CD4-positive, alpha-beta T cell treated with Interleukin-10 for 1 hour (primary cell): ENCODE data around the gene SLC16A10.
"Not testable (repeated sequence)": the region's sequence is repeated elsewhere in the genome, so short reads cannot be mapped to it uniquely, and the experiment has no call there.

Experiments
- DNase-seq: peaks from one replicate; pipeline ENCODE4 v3.0.0-alpha.2; 2020

The SLC16A10 gene

DNA sequence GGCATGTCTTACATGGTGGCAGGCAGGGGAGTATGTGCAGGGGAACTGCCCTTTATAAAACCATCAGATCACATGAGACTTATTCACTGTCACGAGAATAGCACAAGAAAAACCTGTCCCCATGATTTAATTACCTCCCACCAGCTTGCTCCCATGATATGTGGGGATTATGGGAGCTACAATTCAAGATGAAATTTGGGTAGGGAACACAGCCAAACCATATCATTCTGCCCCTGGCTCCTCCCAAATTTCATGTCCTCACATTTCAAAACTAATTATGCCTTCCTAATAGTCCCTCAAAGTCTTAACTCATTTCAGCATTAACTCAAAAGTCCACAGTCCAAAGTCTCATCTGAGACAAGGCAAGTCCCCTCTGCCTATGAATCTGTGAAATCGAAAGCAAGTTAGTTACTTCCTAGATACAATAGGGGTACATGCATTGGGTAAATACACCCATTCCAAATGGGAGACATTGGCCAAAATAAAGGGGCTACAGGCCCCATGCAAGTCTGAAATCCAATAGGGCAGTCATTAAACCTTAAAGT, 102.4 kb downstream of the SLC16A10 start:
- not testable (repeated sequence) for DNase-seq

DNA sequence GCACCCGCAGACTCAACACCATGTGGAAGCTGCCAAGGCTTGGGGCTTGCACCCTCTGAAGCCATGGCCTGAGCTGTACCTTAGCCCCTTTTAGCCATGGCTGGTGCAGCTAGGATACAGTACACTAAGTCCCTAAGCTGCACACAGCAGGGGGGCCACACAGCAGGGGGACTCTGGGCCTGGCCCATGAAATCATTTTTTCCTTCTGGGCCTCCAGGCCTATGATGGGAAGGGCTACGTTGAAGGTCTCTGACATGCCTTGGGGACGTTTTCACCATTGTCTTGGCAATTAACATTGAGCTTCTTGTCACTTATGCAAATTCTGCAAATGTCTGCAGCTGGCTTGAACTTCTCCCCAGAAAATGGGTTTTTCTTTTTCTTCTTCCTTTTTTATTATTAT, 103.3 kb downstream of the SLC16A10 start:
- DNase-seq, result no peak

- not testable (repeated sequence) for DNase-seq
Observed at GRCh38 chr6:111191136-111191535, 103.8 kb downstream of the SLC16A10 start.

DNA sequence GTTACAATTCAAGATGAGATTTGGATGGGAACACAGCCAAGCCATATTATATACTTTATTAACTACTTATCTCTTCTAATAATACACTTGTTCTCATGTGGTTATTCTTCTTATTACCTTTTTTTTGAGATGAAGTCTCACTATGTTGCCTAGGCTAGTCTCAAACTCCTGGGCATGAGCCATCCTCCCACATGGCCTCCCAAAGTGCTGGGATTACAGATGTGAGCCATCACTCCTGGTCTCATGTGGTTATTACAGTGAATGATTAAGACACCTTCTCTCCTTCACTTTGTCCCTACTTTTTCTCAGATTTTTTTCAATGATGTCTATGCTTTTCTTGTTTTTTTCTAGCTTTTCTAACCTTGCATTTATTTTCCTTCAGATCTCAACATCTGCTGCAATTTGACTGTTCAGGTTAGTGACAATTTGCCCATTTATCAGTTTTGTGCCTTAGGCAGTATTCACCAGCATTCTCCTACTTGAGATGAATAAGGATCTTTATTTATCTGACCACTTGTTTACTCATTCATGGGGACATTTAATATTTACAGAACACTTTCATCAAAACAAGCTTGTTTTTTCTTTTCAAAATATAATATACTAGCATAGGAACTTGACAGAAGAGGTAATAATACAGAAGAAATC, 105.7 kb downstream of the SLC16A10 start:
- DNase-seq, result no peak

GRCh38 chr6:111195656-111196055, 108.4 kb downstream of the SLC16A10 start:
- DNase-seq, result no peak

DNA sequence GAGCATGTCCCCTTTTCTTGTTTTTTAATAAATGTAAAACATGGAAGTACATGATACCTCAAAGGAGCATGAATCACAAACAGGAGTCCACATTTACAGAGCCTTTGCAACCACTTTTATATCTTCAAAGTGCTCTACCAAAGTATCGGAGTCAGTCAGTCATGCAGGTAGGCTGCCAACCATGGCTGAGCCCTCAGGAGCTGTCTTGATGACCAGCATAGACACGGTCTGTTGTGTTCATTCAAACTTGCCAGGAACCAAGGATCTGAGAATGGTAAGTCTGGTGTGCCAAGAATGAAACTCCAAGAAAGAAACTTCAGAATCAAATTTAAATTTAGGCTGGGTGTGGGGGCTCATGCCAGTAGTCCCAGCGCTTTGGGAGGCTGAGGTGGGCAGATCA, 111.5 kb downstream of the SLC16A10 start:
- DNase-seq, result no peak

- DNase-seq, result no peak
Observed at GRCh38 chr6:111199935-111200334, 112.6 kb downstream of the SLC16A10 start.

DNA sequence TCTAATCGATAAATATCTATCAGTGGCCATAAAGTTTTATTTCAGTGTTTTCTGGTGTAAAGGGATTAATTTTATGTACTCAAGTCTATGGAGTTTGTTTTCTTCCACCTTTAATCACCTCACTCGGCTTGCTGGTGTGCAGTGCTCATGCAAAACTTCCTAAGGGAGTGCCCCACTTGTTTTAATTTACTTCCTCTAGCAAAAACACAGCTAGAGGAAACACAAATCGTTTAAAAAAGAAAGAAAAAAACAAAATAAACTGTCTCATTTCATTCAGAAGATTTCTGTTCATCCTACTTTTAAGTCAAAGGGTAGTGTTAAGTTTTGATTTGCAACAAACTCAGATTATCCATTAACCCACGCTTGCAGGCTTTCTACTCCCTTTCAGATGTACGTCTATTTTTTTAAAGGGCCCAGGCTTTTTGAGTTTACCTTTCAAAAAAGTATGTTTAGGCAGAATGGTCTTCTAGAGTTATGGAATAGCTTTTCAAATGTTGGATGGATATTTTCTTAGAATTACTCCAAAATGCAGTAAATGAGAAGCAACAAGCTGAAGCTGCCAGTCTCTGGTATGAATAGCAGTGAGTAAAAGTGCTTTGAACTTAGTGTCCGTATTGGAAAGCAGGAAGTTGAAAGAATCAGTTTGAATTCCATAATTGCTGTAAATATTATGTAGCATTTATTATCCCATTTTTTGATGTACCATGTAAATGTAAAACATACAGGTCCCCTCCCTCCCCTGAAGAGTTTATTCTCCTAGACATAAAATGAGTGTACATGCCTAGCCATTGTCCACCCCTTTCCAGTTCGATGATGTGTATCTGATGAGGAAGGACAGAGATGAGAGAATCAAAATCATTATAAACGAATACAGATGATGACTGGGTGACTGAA, 113.3 kb downstream of the SLC16A10 start:
- DNase-seq, result no peak

- no peak for DNase-seq
Observed at GRCh38 chr6:111201244-111201554, 113.9 kb downstream of the SLC16A10 start.

DNA sequence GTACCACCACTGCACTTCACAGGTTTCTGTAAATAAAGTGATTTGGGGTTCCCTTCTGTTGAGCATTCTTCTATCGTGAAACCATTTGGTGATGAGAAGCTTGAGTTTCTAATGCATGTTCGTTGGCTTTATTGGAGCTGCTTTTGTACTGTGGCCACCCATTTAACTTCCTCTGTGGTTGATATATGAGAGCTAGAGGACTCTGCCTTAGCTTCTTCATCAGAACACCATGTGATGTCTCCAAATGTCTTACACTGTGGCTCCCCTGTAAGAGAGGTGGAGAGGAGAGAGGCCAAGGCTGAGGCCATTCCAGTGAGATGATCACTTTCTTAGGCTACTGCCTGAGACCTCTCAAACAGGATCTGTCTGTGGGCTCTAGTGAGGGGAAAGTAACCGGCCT, 114.5 kb downstream of the SLC16A10 start:
- DNase-seq, result no peak

- DNase-seq, result not testable (repeated sequence)
Observed at GRCh38 chr6:111203539-111203938, 116.2 kb downstream of the SLC16A10 start.

- DNase-seq, result no peak
Observed at GRCh38 chr6:111204305-111204704, 117.0 kb downstream of the SLC16A10 start.

GRCh38 chr6:111204881-111205280, 117.6 kb downstream of the SLC16A10 start:
- DNase-seq, result no peak

- no peak for DNase-seq
Observed at GRCh38 chr6:111205502-111205901, 118.2 kb downstream of the SLC16A10 start.

GRCh38 chr6:111207141-111207858, 120.0 kb downstream of the SLC16A10 start:
- no peak for DNase-seq

- no peak for DNase-seq
Observed at GRCh38 chr6:111208933-111209332, 121.6 kb downstream of the SLC16A10 start.

DNA sequence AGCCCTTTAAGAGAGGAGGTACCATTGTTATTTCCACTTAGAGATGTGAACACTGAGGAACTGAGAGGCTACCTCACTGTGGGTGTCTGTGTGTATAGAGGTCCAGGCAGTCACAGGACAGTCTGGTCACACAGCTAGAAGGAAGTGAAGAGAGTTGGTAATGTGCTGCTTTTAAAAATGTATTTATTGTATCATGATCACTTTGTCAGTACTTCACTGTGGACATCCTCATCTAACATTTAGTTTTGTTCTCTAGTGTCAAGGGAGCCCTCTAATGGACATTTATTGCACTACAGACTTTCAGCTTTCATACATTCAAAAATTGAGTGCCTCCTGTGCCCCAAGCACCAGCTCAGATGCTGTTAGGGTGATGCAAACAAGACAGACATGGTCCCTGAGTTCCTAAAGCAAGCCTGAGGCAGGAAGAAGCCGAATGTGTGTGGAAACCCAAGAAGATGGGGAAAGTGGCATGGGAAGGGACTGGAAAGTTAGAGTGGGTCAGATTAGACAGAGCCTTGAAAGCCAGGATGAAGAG, 123.0 kb downstream of the SLC16A10 start:
- peak; percentile 68 for DNase-seq

- no peak for DNase-seq
Observed at GRCh38 chr6:111211411-111212030, 124.2 kb downstream of the SLC16A10 start.

DNA sequence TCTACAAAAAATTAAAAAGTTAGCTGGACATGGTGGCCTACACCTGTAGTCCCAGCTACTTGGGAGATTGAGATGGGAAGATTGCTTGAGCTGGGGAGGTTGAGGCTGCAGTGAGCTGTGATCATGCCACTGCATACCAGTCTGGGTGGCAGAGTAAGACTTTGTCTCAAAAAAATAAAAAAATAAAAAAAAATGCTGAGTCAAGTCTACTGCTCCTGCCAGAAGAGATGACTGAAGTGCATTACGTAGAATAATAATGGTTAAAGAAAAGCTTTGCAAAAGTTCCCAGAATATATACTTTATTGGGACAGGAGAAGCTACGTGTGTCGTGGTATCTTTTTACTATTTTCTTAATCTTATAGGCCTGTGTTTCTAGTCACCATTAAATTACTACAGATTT, 125.3 kb downstream of the SLC16A10 start:
- DNase-seq, result no peak

DNA sequence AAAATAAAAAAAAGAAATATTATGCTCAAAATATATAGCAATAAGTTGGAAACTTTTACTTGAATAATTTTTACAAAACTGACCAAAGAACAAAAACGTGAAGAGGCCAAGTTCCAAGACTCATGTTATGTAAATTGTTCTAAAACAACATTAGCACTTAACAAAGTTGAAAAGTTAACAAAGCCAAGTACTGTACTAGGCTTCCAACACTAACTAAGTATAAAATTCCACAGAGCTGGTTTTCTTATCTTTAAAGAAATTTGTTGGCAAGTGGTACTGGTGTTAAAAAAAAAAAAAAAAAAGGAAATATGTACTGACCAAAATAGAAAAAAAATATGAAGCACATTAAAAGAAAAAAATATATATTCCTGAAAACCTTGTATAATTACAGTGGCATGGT, 127.8 kb downstream of the SLC16A10 start:
- DNase-seq, result no peak

GRCh38 chr6:111219785-111220184, 132.5 kb downstream of the SLC16A10 start:
- no peak for DNase-seq

DNA sequence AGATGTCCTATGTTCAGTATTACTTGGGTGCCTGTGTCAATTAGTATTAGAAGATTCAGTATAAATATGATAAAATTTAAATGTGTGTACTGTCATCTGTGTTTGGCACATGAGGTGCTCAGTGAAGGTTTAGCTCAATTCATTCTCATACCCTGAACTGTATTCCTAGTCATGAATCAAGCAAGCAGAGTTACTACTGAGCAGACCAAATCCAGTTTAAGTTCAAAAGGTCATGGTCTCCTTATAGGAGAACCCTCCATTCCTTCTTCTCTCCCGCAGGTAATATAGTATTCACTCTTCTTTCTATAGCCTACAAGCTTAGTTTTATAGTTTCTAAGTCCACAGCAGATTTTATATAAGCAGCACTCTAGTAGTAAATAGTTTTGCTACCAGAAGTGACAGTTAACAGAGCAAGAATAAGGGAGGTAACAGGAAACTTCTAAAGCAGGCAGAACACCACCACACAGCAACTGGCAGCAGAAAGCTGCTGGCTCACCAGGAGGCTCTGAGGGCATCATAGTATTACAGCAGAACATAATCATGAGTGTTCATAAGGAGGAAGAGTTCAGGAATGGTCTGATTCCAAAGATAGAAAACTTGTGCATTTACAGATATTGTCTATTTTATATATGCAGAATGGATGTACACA, 133.2 kb downstream of the SLC16A10 start:
- DNase-seq, result no peak
